MM.1S (cell line): ENCODE results near the gene ANTKMT.

Experiments
- EZH2phosphoT487 ChIP-seq: fragments of 300-600 bp; sonication (generic); IDR thresholded peaks from 2 replicates; pipeline ENCODE4 v1.6.1; 2018; ENCODE audit warnings: antibody characterized with exemption, low read length
- TF ChIP-seq, protein P1 (sequence below): fragments of 300-600 bp; sonication (generic); IDR thresholded peaks from 2 replicates; pipeline ENCODE4 v1.5.1; 2016; ENCODE audit warnings: antibody characterized with exemption, low read length, mixed read lengths

DNA sequence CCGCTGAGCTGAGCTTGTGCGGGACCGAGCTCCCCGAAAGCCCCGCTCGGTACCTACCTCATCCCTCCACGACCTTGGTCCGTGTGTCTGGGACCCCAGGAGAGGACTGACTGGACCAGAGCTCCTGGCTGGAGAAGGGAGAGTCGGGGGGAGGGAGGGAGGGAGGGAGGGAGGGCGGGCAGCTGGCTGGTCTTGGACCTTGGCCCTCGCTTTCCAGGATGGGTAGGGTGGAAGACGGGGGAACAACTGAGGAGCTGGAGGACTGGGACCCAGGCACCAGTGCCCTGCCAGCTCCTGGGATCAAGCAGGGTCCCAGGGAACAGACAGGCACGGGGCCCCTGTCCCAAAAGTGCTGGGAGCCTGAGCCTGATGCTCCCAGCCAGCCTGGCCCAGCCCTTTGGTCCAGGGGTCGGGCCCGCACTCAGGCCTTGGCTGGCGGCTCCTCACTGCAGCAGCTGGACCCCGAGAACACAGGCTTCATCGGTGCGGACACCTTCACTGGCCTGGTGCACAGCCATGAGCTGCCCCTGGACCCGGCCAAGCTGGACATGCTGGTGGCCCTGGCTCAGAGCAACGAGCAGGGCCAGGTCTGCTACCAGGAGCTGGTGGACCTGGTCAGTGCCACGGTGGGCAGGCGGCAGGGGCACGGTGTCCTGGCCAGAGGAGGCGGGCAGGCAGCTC is 44.9 kb upstream of the ANTKMT start:
- TF ChIP-seq, protein P1, sequence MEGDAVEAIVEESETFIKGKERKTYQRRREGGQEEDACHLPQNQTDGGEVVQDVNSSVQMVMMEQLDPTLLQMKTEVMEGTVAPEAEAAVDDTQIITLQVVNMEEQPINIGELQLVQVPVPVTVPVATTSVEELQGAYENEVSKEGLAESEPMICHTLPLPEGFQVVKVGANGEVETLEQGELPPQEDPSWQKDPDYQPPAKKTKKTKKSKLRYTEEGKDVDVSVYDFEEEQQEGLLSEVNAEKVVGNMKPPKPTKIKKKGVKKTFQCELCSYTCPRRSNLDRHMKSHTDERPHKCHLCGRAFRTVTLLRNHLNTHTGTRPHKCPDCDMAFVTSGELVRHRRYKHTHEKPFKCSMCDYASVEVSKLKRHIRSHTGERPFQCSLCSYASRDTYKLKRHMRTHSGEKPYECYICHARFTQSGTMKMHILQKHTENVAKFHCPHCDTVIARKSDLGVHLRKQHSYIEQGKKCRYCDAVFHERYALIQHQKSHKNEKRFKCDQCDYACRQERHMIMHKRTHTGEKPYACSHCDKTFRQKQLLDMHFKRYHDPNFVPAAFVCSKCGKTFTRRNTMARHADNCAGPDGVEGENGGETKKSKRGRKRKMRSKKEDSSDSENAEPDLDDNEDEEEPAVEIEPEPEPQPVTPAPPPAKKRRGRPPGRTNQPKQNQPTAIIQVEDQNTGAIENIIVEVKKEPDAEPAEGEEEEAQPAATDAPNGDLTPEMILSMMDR = no peak
- TF ChIP-seq EZH2phosphoT487 = no peak
